IPS-20b (cell line): Measurements from ENCODE around the gene C1QTNF8.

Experiments
- H3K27ac ChIP-seq: one replicate; pipeline ENCODE4 v1.5.1; 2013; ENCODE audit warnings: low read length
- H3K27me3 ChIP-seq: 2 replicates; pipeline ENCODE4 v1.6.1; 2013; ENCODE audit warnings: mild to moderate bottlenecking, low read length, inconsistent platforms; ENCODE audit not compliant: insufficient read depth
- H3K36me3 ChIP-seq: 2 replicates; pipeline ENCODE4 v1.6.1; 2013; ENCODE audit warnings: low read depth, mild to moderate bottlenecking, inconsistent platforms, low read length, moderate library complexity; ENCODE audit not compliant: insufficient read depth
- H3K4me1 ChIP-seq: 2 replicates; pipeline ENCODE4 v1.6.1; 2013; ENCODE audit warnings: mild to moderate bottlenecking, control low read depth, inconsistent platforms, low read length, moderate library complexity; ENCODE audit not compliant: insufficient read depth
- H3K4me3 ChIP-seq: 2 replicates; pipeline ENCODE4 v1.5.1; 2013; ENCODE audit warnings: mild to moderate bottlenecking, low read length, inconsistent platforms
- H3K9ac ChIP-seq: 2 replicates; pipeline ENCODE4 v1.6.1; 2013; ENCODE audit warnings: low read depth, mild to moderate bottlenecking, inconsistent platforms, low read length, moderate library complexity
- H3K9me3 ChIP-seq: 2 replicates; pipeline ENCODE4 v1.6.1; 2013; ENCODE audit warnings: mild to moderate bottlenecking, low read depth, low read length, inconsistent platforms; ENCODE audit not compliant: insufficient read depth

C1QTNF8 gene

DNA sequence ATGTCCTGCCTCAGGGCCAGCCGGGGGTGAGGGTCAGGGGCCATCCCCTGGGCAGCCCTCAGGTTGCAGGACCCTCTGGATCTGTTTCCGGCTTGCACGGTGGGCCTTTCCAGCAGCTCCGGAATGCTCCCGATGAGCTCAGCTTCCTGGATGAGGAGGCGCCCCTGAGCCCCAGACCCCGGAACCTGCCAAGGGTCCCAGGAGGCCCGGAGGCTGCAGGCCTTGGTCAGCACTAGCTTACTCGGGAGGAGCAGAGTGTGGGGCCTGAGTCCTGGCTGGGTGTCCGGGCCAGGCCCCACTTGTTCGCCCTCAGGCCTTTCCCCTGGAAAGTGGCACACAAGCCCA lies 7.6 kb upstream of the C1QTNF8 start:
- Histone ChIP-seq H3K27ac (no peak overlapping the region), H3K4me1 (no peaks in the 10 kb centered on the region), H3K36me3 (no peaks in the 10 kb centered on the region), H3K9me3 (no peaks in the 10 kb centered on the region), H3K4me3 (peak overlapping the region; percentile 65; the same call in 1 of the 2 replicates), H3K27me3 (peaks cover 21% of the 10 kb centered on the region; the same call in 1 of the 2 replicates), H3K9ac (no peak overlapping the region)

- peaks cover 17% of the 10 kb centered on the region; the same call in 1 of the 2 replicates for H3K27me3 ChIP-seq
- H3K4me1 ChIP-seq: no peaks in the 10 kb centered on the region
- H3K27ac ChIP-seq: no peak overlapping the region
- H3K9me3 ChIP-seq: no peaks in the 10 kb centered on the region
- no peak overlapping the region; the same call in 1 of the 2 replicates for H3K9ac ChIP-seq
- H3K4me3 ChIP-seq: peak overlapping the region; percentile 65; the same call in 1 of the 2 replicates
- H3K36me3 ChIP-seq: no peaks in the 10 kb centered on the region
Measured at GRCh38 chr16:1102921-1103635, 7.0 kb upstream of the C1QTNF8 start.

- no peak overlapping the region for H3K4me3 ChIP-seq
- H3K9me3 ChIP-seq: no peaks in the 10 kb centered on the region
- no peaks in the 10 kb centered on the region for H3K36me3 ChIP-seq
- H3K27ac ChIP-seq: no peak overlapping the region
- no peak overlapping the region for H3K9ac ChIP-seq
- H3K27me3 ChIP-seq: peaks cover 17% of the 10 kb centered on the region; the same call in 1 of the 2 replicates
- H3K4me1 ChIP-seq: no peaks in the 10 kb centered on the region
Measured at GRCh38 chr16:1102333-1102700, 6.3 kb upstream of the C1QTNF8 start.

- no peaks in the 10 kb centered on the region for H3K9me3 ChIP-seq
- H3K27ac ChIP-seq: no peak overlapping the region
- no peaks in the 10 kb centered on the region for H3K36me3 ChIP-seq
- H3K27me3 ChIP-seq: peaks cover 17% of the 10 kb centered on the region; the same call in 1 of the 2 replicates
- no peak overlapping the region for H3K4me3 ChIP-seq
- H3K9ac ChIP-seq: no peak overlapping the region
- H3K4me1 ChIP-seq: no peaks in the 10 kb centered on the region
Measured at GRCh38 chr16:1101573-1102332, 5.7 kb upstream of the C1QTNF8 start.

GRCh38 chr16:1101133-1101532 lies 5.1 kb upstream of the C1QTNF8 start:
- H3K9ac ChIP-seq: no peak overlapping the region
- no peaks in the 10 kb centered on the region for H3K4me1 ChIP-seq
- no peaks in the 10 kb centered on the region for H3K9me3 ChIP-seq
- no peak overlapping the region for H3K27ac ChIP-seq
- peaks cover 17% of the 10 kb centered on the region; the same call in 1 of the 2 replicates for H3K27me3 ChIP-seq
- no peaks in the 10 kb centered on the region for H3K36me3 ChIP-seq
- H3K4me3 ChIP-seq: no peak overlapping the region

DNA sequence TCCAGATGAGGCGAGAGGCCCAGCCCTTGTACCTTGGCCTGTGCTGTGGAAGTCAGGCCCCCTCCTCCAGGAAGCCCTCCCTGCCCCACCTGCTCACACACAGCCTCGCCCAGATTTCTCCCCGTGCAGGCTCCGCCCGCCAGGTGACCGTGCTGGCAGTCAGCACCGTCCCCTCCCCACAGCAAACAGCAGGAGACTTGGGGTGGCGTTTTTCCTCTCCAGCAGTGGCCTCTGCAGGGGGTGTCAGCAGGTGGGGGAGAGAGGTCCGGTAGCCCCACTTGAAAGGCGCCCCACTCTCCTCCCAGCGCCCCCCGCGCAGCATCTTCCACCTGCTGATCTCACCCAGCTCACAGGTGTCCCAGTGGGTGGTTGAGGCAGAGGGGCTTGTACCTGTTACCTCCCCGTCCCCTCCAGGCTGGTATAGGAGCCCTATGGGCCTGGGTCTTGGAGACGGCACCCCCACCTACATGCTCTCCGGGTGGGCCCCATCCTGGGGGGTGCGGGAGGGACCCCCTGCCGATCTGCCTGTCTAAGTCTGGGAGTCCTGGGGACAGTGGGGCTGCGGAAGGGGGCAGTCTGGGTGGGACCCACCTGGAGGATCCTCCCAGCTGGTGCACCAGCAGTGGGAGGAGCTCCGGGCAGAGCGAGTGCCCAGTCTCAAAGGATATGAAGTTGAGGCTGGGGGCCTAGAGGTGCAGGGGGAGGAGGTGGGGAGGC lies 4.2 kb upstream of the C1QTNF8 start:
- H3K9me3 ChIP-seq: no peaks in the 10 kb centered on the region
- H3K36me3 ChIP-seq: no peaks in the 10 kb centered on the region
- H3K9ac ChIP-seq: no peak overlapping the region
- H3K4me1 ChIP-seq: no peaks in the 10 kb centered on the region
- H3K4me3 ChIP-seq: no peak overlapping the region
- H3K27ac ChIP-seq: no peak overlapping the region
- H3K27me3 ChIP-seq: peaks cover 17% of the 10 kb centered on the region; the same call in 1 of the 2 replicates

DNA sequence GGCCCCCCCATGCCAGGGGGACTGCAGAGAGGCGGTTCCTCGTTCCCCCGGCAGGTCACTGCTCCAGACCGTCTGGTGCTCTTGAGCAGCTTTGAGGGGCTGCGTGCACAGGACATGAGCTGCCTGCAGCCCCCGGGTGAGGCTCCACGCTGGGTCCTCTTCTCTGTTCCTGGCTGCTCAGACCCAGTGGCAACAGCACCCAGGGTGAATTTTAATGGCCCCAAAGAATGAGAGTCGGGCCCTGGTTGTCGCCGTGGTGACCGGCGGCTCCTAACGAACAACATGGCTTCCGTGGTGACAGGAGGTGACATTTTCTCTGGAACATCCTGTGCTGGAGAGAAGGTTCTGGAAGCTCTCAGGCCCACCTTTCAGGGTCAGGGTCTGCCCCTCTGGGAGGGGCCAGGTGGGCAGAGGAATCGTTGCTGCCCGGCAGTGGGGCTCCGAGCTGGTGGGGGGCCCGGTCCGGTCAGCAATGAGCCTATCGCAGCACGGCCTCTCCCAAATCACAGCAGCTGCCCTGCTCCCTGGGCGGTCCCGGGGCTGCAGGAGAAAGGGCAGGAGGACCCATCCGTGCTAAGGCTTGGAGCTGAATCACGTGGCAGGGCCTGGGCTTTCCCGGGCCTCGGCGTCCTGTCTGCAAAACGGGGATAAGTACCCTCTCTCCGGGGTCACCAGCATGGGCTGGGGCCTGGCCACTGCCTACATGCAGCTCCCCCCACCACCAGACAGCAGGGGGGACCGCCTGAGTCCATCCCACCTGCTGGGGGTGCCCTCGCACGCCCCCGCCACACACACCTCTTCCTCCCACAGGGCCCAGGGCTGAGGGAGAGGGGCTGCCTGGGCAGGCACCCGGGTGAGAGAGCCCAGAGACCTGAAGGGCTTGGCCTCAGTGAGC lies 3.4 kb upstream of the C1QTNF8 start:
- Histone ChIP-seq H3K36me3 (no peaks in the 10 kb centered on the region), H3K27ac (no peak overlapping the region), H3K4me1 (no peaks in the 10 kb centered on the region), H3K27me3 (peaks cover 12% of the 10 kb centered on the region; the same call in 1 of the 2 replicates), H3K9me3 (no peaks in the 10 kb centered on the region), H3K4me3 (no peak overlapping the region), H3K9ac (no peak overlapping the region)

DNA sequence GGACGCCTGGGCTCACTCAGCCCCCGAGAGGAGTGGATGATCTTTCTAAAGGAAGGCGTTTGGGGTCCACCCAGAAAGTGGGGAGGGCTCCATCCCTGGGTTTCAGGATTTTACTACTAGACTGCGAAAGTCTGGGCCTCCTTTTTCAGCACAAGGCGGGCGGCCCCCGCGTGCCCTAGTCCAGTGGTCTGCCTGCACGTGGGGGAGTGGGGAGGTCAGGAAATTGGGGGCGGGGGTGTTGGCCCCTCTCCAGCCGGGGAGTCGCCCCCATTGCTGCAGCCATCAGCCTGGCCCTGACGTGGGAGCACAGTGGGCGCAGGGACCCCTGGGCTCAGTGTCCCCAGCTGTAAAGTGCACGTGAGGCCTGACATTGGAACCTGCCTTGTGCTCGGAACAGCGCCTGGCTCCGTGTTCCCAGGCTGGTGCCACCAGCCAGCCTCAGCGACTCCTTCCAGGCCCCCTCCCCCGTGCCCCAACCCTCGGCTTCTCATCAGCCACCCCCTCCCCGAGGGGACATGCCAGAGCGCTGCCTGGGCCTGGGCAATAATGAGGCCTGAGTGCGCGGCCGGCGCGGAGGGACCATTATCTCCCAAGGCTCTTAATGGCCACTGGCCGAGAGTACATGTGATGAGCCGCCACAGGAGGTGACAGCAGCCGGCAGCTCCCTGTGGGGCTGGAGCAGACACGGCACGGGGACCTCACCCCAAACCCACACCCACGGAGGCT lies 2.4 kb upstream of the C1QTNF8 start:
- no peaks in the 10 kb centered on the region for H3K4me1 ChIP-seq

GRCh38 chr16:1097800-1098199 lies 1.8 kb upstream of the C1QTNF8 start:
- Histone ChIP-seq H3K27ac (no peak overlapping the region), H3K9ac (no peak overlapping the region), H3K27me3 (no peaks in the 10 kb centered on the region), H3K9me3 (no peaks in the 10 kb centered on the region), H3K4me3 (no peak overlapping the region), H3K36me3 (no peaks in the 10 kb centered on the region), H3K4me1 (no peaks in the 10 kb centered on the region)

More for the DNA sequence above, 2.4 kb upstream of the C1QTNF8 start:
- no peaks in the 10 kb centered on the region for H3K9me3 ChIP-seq
- no peaks in the 10 kb centered on the region for H3K36me3 ChIP-seq
- H3K4me3 ChIP-seq: no peak overlapping the region
- peaks cover 3% of the 10 kb centered on the region; the same call in 1 of the 2 replicates for H3K27me3 ChIP-seq
- H3K27ac ChIP-seq: no peak overlapping the region
- no peak overlapping the region for H3K9ac ChIP-seq

GRCh38 chr16:1097156-1097555 lies 1.1 kb upstream of the C1QTNF8 start:
- no peaks in the 10 kb centered on the region for H3K4me1 ChIP-seq
- H3K9me3 ChIP-seq: no peaks in the 10 kb centered on the region; the same call in 1 of the 2 replicates
- H3K9ac ChIP-seq: no peak overlapping the region
- no peak overlapping the region for H3K4me3 ChIP-seq
- H3K27ac ChIP-seq: no peak overlapping the region
- no peaks in the 10 kb centered on the region for H3K27me3 ChIP-seq
- H3K36me3 ChIP-seq: no peaks in the 10 kb centered on the region
